ENCODE measurements around the gene GSDME.
"Not testable (repeated sequence)": the region's sequence is repeated elsewhere in the genome, so short reads cannot be mapped to it uniquely, and the experiment has no call there.

The GSDME gene

DNA sequence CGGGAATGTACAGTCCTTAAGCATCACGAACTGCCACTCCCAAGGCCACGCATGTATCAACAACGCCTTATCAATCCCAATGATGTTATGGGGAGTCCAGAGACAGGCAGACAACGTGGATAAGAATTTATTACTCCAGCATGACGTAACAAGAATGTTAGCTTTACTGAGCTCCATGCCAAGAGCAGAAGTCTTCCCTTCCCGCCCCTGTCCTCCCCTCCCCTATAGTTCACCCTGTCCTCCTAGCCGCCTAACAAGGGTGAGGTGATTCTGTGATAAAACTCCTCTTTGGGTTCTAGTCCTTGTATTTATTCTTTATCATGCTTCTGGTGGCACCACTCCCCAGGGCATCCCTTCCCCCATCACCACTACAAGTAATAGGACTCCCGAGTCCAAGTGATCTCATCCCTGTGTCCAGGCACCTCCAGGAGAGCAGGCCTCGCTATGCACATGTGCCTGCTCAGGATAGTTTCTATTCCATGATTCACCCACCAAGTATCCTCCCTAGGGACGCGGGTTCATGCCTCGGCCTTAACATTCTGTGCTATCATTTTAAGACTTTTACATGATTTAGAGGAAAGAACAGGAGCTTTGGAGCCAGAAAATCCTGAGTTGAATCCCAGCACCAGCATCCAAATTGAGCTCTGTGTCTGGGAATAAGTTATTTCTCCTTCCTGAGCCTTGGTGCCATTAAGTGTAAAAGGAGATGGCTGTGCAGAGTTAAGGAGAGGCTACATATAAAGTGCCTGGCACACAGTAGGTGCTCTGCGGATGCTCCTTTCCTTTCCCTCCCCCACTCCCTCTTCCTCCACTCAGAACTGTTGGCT lies 15.4 kb downstream of the GSDME start:
- peak; percentile 99 for DNase-seq (ENCODE audit: low read depth)

- DNase-seq (ENCODE audit: low read depth) = no peak
Observed at GRCh38 chr7:24740871-24741270, 16.4 kb downstream of the GSDME start.

GRCh38 chr7:24739306-24739705 lies 18.0 kb downstream of the GSDME start:
- DNase-seq (ENCODE audit: low read depth) = no peak

DNA sequence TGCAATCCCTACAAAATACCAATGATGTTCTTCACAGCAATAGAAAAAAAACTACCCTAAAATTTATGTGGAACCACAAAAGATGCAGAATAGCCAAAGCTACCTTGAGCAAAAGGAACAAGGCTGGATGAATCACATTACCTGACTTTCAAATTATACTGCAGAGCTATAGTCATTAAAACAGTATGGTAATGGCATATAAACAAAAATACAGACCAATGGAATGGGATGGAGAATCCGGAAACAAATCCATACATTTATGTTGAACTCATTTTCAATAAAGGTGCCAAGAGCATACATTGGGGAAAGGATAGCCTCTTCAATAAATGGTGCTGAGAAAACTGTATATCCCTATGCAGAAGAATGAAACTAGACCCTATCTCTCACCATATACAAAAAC lies 18.7 kb downstream of the GSDME start:
- no peak for DNase-seq (ENCODE audit: low read depth)

GRCh38 chr7:24737281-24737680 lies 20.0 kb downstream of the GSDME start:
- DNase-seq (ENCODE audit: low read depth) = no peak

GRCh38 chr7:24735594-24735993 lies 21.7 kb downstream of the GSDME start:
- not testable (repeated sequence) for DNase-seq (ENCODE audit: low read depth)

GRCh38 chr7:24734306-24734705 lies 23.0 kb downstream of the GSDME start:
- no peak for DNase-seq (ENCODE audit: low read depth)

GRCh38 chr7:24733414-24734060 lies 23.7 kb downstream of the GSDME start:
- no peak for DNase-seq (ENCODE audit: low read depth)

DNA sequence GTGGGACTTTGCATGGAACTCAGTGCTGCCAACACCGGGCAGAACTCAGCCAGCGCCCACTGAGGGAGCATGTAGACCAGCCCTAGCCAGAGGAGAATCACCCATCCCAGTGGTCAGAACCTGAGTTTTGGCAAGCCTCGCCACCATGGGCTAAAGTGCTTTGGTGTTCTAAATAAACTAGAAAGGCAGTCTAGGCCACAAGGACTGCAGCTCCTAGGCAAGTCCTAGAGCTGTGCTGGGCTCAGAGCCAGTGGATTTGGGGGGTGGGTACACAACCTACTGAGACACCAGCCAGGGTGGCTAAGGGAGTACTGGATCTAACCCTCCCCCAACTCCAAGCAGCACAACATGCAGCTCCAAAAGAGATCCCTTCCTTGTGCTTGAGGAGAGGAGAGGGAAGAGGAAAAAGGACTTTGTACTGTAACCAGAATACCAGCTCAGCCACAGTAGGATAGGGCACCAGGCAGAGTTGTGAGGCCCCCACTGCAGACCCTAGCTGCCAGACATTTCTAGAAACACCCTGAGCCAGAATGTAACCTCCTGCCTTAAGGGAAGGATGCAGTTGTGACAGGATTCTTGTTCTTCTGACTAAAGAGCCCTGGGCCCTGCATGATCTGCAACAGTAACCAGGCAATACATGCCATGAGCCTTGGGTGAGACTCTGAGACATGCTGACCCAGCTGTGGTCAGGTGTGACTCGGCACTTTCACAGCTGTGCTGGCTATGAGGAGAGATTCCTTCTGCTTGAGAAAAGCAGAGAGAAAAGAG lies 24.4 kb downstream of the GSDME start:
- peak; percentile 67 for DNase-seq (ENCODE audit: low read depth)

- no peak for DNase-seq (ENCODE audit: low read depth)
Observed at GRCh38 chr7:24731313-24731712, 26.0 kb downstream of the GSDME start.

GRCh38 chr7:24730018-24730369 lies 27.3 kb downstream of the GSDME start:
- DNase-seq (ENCODE audit: low read depth) = no peak

- no peak for DNase-seq (ENCODE audit: low read depth)
Observed at GRCh38 chr7:24729365-24730017, 27.8 kb downstream of the GSDME start.

- DNase-seq (ENCODE audit: low read depth) = no peak
Observed at GRCh38 chr7:24728503-24729364, 28.5 kb downstream of the GSDME start.

DNA sequence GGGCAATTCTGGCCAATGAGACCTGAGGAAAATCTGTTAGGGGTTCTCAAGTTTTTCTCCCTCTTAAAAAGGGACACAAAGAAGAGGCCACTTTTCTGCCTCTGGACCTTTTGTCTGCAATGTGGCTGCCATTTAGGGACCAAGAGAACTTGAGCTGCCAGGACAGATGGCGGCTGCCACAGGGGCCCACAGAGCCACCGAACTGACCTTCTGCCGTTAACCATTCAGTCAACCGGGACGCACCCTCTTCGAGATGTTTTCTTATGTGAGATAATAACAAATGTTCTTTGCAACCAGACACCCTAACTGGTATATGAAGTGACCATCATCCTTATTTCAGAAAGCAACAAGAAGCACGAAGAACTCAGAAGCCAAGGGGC lies 29.2 kb downstream of the GSDME start:
- no peak for DNase-seq (ENCODE audit: low read depth)

GRCh38 chr7:24727154-24728120 lies 29.8 kb downstream of the GSDME start:
- DNase-seq (ENCODE audit: low read depth) = no peak

- no peak for DNase-seq (ENCODE audit: low read depth)
Observed at GRCh38 chr7:24725554-24726241, 31.6 kb downstream of the GSDME start.

GRCh38 chr7:24724451-24725190 lies 32.6 kb downstream of the GSDME start:
- DNase-seq (ENCODE audit: low read depth) = no peak

- DNase-seq (ENCODE audit: low read depth) = no peak
Observed at GRCh38 chr7:24723178-24723530, 34.1 kb downstream of the GSDME start.
